Bronchial epithelial cell (primary cell): Measurements from ENCODE around the gene SUPT20H. TPM values are rescaled to one million over a fixed set of nuclear protein-coding genes. Genes with fewer than 3 reads are reported as not detected.

Experiments
- DNase-seq: peaks from one replicate; pipeline ENCODE4 v3.0.0-alpha.2; 2010; ENCODE audit warnings: low read depth
- FAIRE-seq: peaks from 2 replicates; lab custom pipeline; 2011; peaks lifted over from hg19 to GRCh38; lab: Jason Lieb, UNC
- H3K27me3 ChIP-seq: 2 replicates; pipeline ENCODE4 v1.5.1; 2011; ENCODE audit warnings: low read length; ENCODE audit not compliant: control insufficient read depth, insufficient read depth
- H3K36me3 ChIP-seq: 2 replicates; pipeline ENCODE4 v1.5.1; 2011; ENCODE audit warnings: low read length; ENCODE audit not compliant: control insufficient read depth, insufficient read depth
- H3K4me3 ChIP-seq: 2 replicates; pipeline ENCODE4 v1.5.1; 2011; ENCODE audit warnings: mild to moderate bottlenecking, low read depth, low read length, control low read depth
- total RNA-seq: library from RNA; depleted of rRNA; stranded (reverse); fragments of >200 nt; gene quantifications from 2 replicates; pipeline ENCODE4 v1.2.1, GENCODE V29; 2014
- TF ChIP-seq, protein P1 (sequence below): IDR thresholded peaks from 2 replicates; pipeline ENCODE4 v1.5.1; 2011; ENCODE audit warnings: mild to moderate bottlenecking, moderate library complexity, low read length, control low read depth, inconsistent platforms; ENCODE audit not compliant: insufficient read depth, severe bottlenecking

SUPT20H gene
- total RNA-seq, 1 donor from 2014 or later, result 28.7 TPM

DNA sequence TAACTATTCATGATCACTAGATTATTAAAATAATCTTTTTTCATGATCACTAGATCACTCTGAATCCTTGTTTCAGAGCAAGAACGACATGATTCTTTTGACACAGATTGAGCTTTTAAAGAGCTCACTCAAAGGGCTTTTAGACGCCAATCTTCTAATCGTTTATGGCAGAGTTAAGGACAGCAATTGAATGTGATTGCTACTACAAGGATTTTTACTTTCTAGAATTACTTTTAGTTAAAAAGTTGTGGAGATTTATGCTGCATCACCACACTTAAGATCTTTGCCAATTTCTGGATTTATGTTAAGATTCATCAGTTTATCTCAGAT, 57.6 kb downstream of the SUPT20H start:
- no peaks in the 10 kb centered on the region for H3K27me3 ChIP-seq
- no peak for FAIRE-seq
- peaks cover 3% of the 10 kb centered on the region for H3K36me3 ChIP-seq
- TF ChIP-seq, protein P1, sequence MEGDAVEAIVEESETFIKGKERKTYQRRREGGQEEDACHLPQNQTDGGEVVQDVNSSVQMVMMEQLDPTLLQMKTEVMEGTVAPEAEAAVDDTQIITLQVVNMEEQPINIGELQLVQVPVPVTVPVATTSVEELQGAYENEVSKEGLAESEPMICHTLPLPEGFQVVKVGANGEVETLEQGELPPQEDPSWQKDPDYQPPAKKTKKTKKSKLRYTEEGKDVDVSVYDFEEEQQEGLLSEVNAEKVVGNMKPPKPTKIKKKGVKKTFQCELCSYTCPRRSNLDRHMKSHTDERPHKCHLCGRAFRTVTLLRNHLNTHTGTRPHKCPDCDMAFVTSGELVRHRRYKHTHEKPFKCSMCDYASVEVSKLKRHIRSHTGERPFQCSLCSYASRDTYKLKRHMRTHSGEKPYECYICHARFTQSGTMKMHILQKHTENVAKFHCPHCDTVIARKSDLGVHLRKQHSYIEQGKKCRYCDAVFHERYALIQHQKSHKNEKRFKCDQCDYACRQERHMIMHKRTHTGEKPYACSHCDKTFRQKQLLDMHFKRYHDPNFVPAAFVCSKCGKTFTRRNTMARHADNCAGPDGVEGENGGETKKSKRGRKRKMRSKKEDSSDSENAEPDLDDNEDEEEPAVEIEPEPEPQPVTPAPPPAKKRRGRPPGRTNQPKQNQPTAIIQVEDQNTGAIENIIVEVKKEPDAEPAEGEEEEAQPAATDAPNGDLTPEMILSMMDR, result no peak
- DNase-seq, result no peak
- peak overlapping the region; percentile 96 for H3K4me3 ChIP-seq

DNA sequence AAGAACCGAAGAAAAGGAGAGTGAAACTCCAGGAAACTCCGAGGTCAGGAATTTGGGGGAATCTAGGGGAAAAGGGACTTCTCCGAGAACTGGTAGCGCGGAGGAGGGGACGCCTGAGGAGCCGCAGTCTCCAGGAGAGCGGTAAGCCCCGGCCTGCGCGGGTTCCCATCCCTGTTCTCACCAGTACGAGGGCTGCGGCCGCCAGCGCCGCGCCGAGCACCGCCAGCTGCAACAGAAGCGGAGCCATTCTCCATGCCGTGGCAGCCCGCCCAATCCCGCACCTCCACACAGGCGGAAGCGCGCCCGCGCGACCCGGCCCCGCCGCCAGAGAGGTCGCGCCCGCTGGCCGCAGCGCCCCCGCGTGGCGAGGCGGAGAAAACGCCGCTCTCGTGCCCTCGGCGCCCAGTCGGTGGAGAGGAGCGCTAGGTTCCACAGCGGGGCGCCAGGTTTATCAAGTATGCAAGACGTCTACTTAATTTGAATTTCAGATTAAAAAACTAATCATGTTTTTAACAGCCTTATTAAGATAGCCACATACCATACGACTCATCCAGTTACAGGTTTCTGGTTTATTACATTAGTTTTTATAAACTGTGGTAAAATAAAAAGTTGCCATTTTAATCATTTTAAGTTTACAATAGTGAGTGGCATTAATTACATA, 60.3 kb downstream of the SUPT20H start, which contains the start of gene ALG5:
Gene ALG5, minus strand, starts transcription at position 287 of the 661 bp plus-strand sequence. Its CDS starts 40 bp downstream, at position 247.
- DNase-seq (peak; percentile 75), FAIRE-seq (no peak)
- Histone ChIP-seq H3K4me3 (peak within 1 kb of the TSS; percentile 96), H3K27me3 (no peaks in the 10 kb centered on the region), H3K36me3 (peaks cover 2% of the 10 kb centered on the region)
- TF ChIP-seq, protein P1, result peak; percentile 76

GRCh38 chr13:36998624-36999041, 60.9 kb downstream of the SUPT20H start:
- DNase-seq, result no peak
- H3K4me3 ChIP-seq, result peak overlapping the region; percentile 96

DNA sequence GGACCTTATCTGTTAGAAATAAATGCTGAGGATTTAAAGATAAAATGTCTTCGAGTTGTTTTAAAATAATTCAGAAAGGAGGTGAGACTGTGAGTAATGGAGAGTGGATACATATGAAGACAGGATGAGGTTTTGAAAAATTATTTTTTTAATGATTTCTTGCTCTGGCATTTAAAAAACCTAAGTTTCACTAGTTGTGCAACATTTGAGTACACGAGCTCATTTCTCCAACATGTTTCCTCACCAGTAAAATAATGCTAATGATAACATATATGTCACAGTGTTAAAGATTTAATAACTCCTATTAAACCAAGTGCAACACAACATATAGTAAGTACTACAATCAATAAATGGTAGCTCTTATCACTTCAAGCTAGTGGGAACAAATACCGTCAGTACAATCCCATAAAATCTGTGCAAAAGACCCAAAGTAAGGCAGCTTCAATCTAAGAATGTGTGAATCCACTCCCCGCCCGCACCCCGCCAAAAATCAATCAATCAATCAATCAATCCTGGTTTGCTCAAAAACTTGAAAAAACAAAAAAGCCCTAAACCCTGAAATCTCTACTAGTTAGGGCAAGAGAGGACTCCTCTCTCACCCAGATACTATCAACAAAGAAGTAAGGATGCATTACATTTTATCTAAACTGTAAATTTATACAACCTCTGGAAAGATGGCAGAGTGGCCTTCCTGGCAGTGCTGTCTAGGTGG, 61.6 kb downstream of the SUPT20H start:
- DNase-seq (no peak), FAIRE-seq (no peak)
- TF ChIP-seq, protein P1, result no peak
- Histone ChIP-seq H3K4me3 (peak overlapping the region; percentile 96), H3K27me3 (no peaks in the 10 kb centered on the region), H3K36me3 (peaks cover 9% of the 10 kb centered on the region)

More at GRCh38 chr13:36998624-36999041, 60.9 kb downstream of the SUPT20H start:
- FAIRE-seq, result no peak
- Histone ChIP-seq H3K36me3 (peaks cover 5% of the 10 kb centered on the region), H3K27me3 (no peaks in the 10 kb centered on the region)
- TF ChIP-seq, protein P1, result no peak

DNA sequence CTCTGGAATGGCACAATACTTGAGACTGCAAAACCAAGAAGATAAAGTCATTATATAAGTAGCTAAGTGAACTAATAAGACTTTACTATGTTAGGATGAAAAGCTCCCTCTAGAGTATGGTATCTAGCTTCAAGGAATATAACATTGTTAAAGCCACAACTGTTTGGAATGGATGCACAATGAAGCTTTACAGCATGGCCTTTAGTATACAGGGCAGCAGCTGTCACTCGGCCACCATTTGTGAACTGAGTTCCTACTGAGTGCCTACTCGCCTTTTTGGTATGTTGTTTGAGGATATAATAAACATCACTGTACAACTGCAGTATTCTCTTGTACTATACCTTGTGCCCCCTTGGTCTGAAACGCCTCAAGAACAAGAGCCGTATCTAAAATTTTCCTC, 67.1 kb downstream of the SUPT20H start:
- DNase-seq, result no peak
- no peaks in the 10 kb centered on the region for H3K27me3 ChIP-seq
- H3K36me3 ChIP-seq, result peaks cover 28% of the 10 kb centered on the region
- no peak overlapping the region for H3K4me3 ChIP-seq
- no peak for FAIRE-seq
- TF ChIP-seq, protein P1, result no peak
